Muscle of arm (tissue), 12 donors: Measurements from ENCODE around the gene TIMM50. TPM values are rescaled to one million over a fixed set of nuclear protein-coding genes. Genes with fewer than 3 reads are reported as not detected.
"Not testable (repeated sequence)": the region's sequence is repeated elsewhere in the genome, so short reads cannot be mapped to it uniquely, and the experiment has no call there.

Experiments used
- DNase-seq: peaks from one replicate; pipeline ENCODE4 v3.0.0-alpha.2; 2013
- polyA plus RNA-seq, 12 donors: library from polyadenylated mRNA; unstranded; fragments of 120-200 nt; gene quantifications; one replicate each; pipeline ENCODE4 v1.2.1, GENCODE V29; 2013; ENCODE audit not compliant: insufficient read length in 12 of 12

Gene TIMM50
- polyA plus RNA-seq, 12 donors: 41.6 to 61.9 (median 46.0) TPM; not detected in 1

DNA sequence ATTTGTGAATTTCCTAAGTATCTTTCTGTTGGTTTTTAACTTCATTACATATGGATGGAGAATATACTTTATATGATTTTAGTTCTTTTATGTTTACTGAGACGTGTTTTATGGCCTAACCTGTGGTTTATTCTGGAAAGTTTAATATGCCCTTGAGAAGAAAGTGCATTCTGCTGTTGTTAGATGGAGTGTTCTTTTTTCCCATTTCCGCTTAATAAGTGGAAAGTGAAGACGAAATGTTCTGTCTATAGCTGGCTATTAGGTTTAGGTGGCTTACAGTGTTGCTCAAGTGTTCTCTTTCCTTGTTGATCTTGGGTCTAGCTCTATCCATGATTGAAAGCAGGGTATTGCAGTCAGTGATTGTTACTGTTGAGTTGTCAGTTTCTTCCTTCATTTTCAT is 17.2 kb upstream of the TIMM50 start:
- DNase-seq: no peak

DNA sequence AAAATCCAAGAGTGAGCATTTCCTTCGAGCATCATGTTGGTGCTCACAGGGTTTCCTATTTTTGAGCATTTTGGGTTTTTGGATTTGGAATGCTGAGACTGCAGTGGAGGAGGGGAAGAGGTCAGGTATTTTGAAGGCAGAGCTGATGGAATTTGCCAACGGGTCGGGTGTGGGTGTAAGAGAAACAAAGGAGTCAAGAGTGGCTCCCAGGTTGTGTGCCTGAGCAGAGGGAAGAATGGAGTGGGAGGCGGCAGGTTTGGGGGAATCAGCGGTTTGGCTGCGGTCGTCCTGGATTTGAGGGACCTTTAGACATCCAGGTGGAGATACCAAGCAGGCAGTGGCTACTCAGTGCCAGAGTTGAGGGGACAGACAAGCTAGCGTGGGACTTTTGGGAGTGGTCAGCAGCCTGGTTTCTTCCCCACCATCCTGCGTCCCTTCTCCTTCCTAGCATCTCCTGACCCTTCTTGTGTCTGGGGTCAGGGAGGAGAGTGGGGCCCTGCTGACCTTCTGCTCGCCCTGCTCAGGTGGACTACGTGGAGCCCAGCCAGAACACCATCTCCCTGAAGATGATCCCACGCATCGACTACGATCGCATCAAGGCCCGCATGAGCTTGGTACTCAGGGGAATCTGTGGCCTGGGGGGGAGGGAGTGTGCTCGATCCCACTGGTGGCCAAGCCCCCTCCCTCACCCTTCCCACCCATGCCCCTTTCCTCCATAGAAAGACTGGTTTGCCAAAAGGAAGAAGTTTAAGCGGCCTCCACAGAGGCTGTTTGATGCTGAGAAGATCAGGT is 14.5 kb upstream of the TIMM50 start:
- DNase-seq: no peak

DNA sequence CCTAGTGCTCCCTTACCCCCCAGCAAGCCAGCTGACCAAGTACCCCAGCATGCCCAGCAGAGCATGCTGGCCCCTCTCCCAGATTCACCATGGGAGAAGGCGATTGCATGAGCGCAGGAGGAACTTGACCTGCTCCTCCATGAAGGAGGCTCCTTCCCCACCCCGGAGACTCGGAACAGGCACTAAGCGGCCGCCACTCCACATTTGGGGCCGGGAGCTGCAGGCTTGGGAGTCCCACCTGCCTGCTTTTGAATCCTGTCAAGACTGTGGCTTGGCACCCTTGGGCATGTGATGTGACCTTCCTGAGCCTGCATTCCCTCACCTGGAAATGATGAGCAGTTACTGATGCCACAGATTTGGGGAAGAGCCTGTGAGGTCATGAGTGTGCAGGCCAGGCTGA is 12.7 kb upstream of the TIMM50 start:
- no peak for DNase-seq

DNA sequence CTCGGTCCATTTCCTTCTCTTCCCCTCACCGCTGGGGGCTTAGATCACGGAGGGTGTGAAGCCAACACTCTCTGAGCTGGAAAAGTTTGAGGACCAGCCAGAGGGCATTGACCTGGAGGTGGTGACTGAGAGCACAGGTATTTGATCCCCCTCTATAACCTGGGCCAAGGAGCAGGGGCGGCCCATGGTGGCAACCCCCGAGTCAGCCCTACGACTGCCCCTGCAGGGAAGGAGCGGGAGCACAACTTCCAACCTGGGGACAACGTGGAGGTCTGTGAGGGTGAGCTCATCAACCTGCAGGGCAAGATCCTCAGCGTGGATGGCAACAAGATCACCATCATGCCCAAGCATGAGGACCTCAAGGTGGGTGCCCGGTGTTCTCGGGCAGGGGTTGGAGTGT is 11.6 kb upstream of the TIMM50 start:
- DNase-seq: no peak

DNA sequence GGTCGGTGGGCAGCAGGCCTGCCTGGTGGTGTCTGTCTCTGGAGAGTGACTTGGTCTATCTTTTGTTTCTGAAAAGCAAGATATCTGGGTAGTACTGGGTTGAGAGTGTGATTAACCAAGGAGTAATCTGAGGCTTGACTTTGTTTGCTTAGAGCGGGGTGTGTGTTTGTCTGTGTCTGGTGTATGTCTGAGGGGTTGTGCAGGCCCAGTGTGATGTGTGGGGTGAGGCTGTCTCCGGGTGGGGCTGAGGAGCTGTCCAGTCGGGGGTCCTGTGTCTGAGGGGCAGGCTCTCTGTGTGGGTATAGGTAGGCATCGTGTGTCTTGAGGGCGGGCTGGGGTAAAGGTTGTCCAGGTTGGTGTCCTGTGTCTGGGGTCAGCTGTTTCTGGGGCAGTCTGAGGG is 11.1 kb upstream of the TIMM50 start:
- no peak for DNase-seq

DNA sequence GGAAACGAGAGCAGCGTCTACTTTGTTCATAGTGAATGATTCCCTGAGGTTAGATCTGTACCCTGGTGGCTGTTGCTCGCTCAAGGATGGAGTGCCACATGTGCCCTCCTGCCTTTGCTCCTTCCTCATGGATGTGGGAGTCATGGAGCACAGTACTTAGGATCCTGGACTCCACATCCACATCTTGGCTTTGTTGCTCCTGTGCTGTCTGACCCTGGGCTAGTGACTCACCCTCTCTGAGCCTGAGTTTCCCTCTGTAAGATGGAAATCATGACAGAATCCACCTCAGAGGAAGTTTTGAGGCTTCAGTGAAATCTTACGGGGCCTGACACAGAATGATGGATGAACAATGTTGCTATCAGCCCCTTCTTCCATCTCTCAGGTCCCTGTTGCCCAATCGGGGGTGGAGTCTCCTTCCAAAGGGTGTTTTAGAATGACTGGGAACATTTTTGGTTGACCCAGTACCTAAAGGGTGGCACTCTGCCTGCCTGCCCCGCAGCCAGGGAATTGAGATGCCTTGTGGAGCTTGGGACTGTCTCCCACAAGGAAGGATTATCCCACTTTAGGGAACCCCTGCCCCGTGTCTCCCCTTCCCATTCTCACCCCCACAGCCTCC is 9.8 kb upstream of the TIMM50 start:
- DNase-seq: no peak

DNA sequence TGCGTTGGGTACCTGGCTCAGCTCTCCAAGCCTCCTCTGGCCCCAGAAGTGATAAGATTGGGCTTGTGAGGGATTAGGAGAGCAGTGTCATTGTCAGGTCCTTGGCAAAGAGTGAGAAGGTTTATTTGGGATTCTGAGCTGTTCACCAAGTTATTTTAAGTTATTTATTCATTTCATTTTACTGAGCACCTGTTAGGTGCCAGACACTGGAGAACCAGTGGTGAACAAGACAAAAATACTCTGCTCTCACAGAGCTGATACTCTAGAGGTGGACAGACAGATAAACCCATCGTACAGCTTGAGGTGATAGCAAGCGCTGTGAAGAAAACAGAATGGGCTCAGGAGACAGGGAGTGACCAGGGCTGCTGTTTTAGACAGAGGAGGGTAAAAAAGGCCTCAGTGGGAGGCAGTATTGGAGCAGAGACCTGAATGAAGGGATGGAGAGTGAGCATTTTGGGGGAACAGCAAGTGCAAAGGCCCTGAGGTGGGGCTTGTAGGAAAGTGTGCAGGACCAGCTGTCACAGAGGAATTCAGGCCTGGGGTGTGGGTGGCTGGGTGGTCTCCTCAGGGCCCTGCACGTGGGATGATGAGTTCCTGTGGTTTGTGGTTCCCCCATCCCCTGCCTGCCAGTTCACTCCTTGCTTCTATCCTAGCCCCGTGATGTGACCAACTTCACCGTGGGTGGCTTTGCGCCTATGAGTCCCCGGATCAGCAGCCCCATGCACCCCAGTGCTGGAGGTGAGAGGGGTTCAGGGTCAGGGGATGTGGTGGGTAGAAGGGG is 8.7 kb upstream of the TIMM50 start:
- DNase-seq: no peak

DNA sequence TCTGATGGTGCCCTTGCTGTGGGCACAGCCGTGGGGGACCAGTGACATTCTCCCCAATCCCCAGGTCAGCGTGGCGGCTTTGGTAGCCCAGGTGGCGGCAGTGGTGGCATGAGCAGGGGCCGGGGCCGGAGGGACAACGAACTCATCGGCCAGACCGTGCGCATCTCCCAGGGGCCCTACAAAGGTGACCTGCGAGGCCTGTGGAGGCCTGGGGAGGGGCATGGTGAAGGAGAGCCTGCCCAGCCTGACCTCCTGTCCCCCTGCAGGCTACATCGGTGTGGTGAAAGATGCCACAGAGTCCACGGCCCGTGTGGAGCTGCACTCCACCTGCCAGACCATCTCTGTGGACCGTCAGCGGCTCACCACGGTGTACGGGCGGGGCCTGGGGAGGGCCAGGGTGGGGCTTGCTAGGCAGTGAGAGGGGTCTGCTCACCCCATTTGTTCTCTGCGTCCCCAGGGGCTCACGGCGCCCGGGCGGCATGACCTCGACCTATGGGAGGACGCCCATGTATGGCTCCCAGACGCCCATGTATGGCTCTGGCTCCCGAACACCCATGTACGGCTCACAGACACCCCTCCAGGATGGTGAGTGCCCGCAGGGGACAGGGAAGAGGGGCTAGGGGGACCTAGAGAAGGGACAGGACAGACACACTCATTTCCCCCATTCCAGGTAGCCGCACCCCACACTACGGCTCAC is 7.7 kb upstream of the TIMM50 start:
- DNase-seq: no peak

DNA sequence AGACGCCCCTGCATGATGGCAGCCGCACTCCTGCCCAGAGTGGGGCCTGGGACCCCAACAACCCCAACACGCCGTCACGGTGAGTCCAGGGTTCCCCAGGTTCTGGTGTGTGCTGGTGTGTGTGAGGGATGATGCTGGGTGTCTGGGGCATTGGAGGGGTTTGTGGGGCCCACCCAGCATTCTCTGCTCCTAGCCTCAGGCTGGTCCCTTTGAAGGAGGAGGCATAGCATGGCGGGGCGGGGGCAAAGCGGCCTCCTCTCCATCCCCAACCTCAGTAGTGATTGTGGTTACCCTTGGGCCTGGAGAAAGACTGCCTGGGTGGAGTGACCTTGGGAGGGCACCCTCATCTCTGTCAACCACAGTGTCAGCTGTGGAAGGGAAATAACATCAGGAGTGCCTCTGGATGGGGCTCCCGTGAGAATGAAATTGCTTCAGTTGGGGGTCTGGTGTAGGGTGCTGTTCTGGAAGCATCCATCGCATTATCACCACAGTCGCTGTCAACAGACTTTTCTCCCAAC is 7.1 kb upstream of the TIMM50 start:
- DNase-seq: no peak

DNA sequence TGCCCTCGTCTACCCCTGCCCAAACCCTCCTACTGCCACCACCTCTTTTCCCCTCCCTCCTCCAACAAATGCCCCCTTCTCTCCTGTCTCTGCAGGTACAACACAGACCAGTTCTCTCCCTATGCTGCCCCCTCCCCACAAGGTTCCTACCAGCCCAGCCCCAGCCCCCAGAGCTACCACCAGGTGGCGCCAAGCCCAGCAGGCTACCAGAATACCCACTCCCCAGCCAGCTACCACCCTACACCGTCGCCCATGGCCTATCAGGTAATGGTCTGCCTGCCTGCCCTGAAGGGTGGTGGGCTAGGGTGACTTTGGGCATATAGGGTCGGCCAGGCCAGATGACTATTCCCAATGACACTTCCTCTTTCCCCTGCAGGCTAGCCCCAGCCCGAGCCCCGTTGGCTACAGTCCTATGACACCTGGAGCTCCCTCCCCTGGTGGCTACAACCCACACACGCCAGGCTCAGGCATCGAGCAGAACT is 6.5 kb upstream of the TIMM50 start:
- DNase-seq: no peak

DNA sequence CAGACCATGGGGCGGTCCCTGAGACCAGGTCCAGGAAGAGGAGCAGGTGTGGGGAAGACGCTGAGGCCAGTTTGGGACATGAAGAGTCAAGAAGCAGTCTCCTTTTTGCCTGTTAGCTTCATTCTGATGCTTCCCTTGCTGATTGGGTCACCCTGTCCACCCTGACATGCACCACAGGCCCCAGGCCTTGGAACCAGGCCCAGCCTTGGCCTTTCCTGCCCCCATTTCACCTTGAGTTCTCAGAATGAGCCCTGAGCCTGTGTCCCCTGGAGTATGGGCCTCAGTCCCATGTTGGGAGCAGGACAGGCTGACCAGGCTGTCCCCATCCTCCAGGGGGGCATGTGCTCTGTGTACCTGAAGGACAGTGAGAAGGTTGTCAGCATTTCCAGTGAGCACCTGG is 4.9 kb upstream of the TIMM50 start:
- no peak for DNase-seq

DNA sequence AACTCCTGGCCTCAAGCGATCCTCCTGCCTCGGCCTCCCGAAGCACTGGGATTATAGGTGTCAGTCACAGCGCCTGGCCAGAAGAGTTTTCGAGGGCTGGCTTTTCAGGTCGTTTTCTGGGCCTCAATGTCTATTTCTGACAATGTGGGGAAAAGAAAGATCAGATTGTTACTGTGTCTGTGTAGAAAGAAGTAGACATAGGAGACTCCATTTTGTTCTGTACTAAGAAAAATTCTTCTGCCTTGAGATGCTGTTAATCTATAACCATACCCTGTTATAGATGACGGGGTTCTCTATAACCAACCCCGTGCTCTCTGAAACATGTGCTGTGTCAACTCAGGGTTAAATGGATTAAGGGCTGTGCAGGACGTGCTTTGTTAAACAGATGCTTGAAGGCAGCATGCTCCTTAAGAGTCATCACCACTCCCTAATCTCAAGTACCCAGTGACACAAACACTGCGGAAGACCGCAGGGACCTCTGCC is 1.3 kb upstream of the TIMM50 start:
- not testable (repeated sequence) for DNase-seq

DNA sequence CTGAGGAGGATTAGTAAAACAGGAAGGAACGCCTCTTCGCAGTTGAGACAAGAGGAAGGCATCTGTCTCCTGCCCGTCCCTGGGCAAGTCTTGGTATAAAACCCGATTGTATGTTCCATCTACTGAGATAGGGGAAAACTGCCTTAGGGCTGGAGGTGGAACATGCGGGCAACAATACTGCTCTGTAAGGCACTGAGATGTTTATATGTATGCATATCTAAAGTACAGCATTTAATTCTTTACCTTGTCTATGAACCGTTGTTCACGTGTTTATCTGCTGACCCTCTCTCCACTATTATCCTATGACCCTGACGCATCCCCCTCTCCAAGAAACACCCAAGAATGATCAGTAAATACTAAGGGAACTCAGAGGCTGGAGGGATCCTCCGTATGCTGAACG is 722 bp upstream of the TIMM50 start:
- no peak for DNase-seq

DNA sequence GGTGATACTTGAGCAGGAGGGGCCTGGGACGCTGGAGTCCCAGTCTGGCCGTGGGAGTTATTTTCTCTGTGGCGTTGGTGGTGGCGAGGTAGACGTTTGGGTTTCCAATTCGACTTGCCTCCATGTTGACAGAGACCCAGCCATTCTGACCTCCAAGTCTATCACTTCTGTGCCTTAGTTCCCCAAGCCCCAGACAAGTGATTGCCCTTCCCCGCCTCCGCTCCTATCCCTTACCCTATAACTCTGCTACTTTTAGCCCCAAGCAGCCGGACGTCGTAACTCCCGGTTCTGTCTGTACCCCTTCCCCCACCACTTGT is 549 bp downstream of the TIMM50 start:
- no peak for DNase-seq

DNA sequence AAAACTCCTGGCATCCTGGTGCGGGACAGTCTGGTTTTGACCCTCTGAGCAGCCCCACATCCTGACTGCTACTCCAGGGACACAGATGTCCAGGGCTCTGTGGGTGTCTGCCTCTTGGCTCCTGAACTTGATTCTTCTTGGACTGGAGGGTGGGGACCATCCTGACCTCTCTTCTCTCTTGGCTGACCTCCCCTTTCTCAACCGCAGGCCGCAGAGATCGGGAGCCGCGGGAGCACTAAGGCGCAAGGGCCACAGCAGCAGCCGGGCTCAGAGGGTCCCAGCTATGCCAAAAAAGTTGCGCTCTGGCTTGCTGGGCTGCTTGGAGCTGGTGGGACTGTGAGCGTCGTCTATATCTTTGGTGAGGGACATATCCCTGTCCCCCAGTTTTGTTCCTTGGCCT is 1.0 kb downstream of the TIMM50 start:
- no peak for DNase-seq

DNA sequence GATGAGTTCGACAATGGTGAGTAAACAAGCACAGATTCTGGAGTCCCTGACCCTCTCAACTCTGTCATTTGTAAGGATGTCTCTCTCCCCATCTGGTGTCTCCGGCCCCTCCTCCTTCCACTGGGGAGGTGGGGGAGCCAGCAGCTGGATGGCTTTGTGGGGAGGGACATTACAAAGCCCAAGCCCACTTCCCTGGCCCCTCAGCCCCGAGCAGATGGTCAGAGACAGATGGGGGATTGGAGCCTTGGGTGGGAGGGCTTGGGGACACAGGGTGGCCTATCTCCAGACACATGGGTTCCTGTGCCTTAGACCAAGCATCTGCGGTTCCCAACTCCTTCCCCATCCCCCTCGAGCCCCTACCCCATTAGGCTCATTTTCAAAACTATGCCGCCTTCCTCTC is 2.5 kb downstream of the TIMM50 start:
- no peak for DNase-seq

DNA sequence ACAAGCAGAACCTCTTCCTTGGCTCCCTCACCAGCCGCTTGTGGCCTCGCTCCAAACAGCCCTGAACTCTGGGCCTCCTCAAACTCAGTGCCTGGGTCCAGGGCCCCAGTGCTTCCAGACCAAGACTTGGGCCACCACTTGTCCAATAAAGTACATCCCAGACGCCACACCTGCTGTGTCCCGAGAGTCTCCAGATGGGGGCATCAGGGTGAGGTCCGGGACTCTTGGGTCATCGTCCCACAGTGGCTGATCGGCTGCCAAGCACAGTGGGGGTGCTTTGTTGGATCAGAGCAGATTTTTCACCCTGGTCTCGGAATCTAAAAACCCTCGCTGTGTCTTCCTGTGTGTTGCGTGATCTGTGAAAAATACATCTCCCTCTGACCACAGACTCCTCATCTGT is 9.1 kb downstream of the TIMM50 start:
- DNase-seq: no peak

DNA sequence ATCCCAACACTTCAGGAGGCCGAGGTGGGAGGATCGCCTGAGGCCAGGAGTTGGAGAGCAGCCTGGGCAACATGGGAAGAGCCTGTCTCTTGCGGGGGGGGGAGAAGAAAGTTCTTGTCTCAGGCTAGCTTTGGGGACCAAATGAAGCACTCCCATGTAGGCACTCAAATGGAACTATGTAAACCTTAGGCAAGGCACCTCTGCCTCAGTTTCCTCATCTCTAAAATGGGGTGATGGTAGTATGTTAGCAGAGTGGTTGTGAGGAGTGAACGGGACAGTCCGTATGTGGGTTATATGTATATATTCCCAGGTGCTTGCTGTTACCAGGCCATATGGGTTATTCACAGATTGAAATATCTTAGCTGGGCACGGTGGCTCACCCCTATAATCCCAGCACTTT is 11.6 kb downstream of the TIMM50 start:
- DNase-seq: no peak

DNA sequence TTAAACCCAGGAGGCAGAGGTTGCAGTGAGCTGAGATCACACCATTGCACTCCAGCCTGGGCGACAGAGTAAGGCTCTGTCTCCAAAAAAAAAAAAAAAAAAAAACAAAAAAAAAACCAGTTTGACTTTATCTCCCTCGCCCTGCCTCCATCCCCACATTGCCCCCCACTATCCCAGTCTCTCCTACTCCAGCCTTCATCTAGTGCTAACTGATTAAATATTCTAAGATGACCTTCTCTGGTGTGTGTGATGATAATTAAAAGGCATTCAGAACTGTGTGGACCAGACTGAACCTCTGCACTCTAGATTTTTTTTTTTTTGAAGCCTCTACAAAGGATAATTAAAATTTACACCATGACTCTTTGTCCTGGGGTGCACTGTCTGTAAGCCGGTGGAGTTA is 12.2 kb downstream of the TIMM50 start:
- DNase-seq: no peak

DNA sequence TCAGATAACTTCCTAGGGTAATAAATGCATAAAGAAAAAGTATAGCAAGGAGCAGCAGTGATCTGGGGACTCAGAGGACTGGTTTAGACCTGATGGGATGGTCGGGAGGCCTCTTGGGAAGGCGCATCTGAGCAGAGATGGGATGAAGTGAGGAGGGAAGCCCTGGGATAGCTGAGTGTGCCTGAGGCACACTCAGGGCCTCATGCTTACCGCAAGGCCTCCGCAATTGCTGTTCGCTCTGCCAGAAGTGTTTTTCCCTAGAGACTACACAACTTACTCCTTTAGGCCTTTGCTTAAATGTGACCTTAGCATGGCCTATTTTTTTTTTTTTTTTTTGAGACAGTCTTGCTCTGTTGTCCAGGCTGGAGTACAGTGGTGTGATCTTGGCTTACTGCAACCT is 14.0 kb downstream of the TIMM50 start:
- DNase-seq: no peak

DNA sequence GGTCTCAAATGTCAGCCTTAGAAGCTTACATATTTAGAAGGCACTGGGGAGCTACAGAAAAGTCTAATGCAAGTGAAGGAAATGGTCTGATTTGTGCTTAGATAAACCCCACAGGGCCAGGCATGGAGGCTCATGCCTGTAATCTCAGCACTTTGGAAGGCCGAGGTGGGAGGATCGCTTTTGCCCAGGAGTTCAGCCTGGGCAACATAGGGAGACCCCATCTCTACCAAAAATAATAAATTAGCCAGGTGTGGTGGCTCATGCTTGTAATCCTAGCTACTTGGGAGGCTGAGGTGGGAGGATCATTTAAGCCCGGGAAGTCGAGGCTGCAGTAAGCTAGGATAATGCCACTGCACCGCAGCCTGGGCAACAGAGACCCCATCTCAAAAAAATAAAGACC is 15.4 kb downstream of the TIMM50 start:
- DNase-seq: no peak

DNA sequence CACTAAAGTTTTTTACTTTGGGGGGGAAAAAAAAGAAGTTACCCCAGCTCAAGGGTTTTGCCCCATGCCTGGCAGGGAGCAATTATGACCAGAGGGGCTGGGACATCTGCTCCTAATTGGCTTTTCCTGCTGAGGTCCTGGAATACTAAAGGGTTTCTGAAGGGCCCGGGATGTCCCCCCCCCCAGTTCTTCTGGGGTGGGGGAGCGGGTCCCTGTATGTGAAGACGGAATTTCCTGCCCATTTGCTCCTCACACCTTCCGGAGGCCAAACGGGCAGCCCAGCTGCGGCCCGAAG is 17.0 kb downstream of the TIMM50 start:
- no peak for DNase-seq
